ENCODE measurements around the gene STRBP.
"Not testable (repeated sequence)": the region's sequence is repeated elsewhere in the genome, so short reads cannot be mapped to it uniquely, and the experiment has no call there.

Gene STRBP

GRCh38 chr9:123267481-123268198, 746 bp downstream of the STRBP start:
- Mint-ChIP-seq H3K9me3 (no peaks in the 10 kb centered on the region), H3K27me3 (no peaks in the 10 kb centered on the region), H3K4me1 (ENCODE audit: low read depth) (peaks cover 42% of the 10 kb centered on the region), H3K36me3 (ENCODE audit: low read depth) (no peaks in the 10 kb centered on the region), H3K27ac (no peak overlapping the region), H3K4me3 (peak overlapping the region; percentile 73)

DNA sequence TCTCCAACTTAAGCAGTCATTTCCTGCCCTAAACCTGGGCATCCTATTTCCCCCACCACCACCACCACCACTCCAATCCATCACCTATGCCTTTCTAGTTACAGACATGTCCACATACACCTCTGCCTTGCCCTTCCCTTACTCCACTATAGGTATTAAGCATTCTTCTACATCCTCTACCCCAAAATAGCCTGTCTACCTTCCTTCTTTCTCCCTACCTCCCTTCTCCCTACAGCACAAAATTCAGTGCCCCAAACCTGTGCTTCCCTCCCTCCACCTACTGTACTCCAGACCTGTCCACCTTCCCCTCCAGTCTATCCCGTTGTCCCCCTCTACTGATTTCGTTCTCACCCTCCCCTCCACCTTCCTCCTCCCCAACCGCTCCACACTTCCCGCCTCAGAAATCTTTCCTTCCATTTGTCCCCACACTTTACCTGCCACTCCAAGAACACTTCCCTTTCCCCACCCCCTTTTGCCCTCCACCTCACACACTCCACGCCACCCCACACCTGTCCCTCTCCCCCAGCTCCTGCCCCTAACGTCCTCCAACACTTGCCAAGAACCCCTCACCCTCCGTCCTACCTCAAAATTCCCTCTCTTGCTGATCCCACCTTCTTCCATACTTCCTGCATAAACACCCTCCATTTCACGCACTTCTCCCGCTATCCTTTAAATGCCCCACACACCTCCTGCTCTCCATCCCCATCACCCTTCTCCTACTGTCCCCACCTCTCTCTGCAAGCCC, 1.6 kb downstream of the STRBP start:
- Mint-ChIP-seq H3K9me3 (no peaks in the 10 kb centered on the region), H3K4me1 (ENCODE audit: low read depth) (peaks cover 49% of the 10 kb centered on the region), H3K4me3 (peak overlapping the region; percentile 73), H3K27me3 (no peaks in the 10 kb centered on the region), H3K36me3 (ENCODE audit: low read depth) (no peaks in the 10 kb centered on the region), H3K27ac (no peak overlapping the region)

DNA sequence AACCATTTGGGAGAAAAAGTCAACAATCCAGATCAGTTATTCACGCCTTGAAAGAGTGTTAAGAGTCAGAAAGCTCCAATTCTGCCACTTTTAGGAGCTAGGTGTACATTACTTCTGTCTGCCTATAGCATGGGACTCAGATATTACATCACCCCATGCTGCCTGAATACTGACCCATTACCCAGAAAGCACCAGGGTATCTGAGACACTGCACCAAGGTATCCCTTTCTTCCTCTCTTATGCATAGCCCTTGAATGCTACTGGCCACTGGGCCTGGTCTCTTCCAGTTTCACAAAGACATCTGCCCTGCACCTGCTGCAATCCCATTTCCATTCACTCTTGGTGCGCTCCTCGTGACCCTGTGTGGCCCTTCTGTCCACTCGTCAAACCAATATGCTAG, 2.6 kb downstream of the STRBP start:
- Mint-ChIP-seq H3K27me3 (no peaks in the 10 kb centered on the region), H3K27ac (no peak overlapping the region), H3K4me1 (ENCODE audit: low read depth) (peaks cover 59% of the 10 kb centered on the region), H3K4me3 (peak overlapping the region; percentile 73), H3K36me3 (ENCODE audit: low read depth) (no peaks in the 10 kb centered on the region), H3K9me3 (no peaks in the 10 kb centered on the region)

GRCh38 chr9:123263227-123263626, 5.2 kb downstream of the STRBP start:
- Mint-ChIP-seq H3K4me1 (ENCODE audit: low read depth) (peaks cover 71% of the 10 kb centered on the region), H3K4me3 (no peak overlapping the region), H3K9me3 (no peaks in the 10 kb centered on the region), H3K36me3 (ENCODE audit: low read depth) (peaks cover 7% of the 10 kb centered on the region), H3K27ac (no peak overlapping the region), H3K27me3 (no peaks in the 10 kb centered on the region)

DNA sequence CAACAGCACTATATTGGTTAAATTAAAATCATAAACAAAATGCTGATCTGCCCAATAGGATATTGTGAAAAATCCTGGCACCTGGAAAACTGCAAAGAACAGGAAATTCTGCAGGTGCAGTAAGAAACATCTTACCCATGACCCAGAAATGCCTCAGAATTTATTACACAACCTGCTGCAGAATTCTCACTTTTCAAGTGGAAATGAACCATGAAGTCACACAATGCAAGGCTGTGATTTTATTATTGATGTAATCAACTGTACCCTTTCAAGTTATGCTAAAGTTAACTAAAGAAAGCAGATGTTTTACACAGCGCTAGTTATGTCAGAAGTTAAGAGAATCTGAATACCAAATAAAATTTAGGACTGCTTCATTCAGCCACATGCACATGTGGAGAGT, 6.0 kb downstream of the STRBP start:
- Mint-ChIP-seq H3K27ac (no peak overlapping the region), H3K27me3 (no peaks in the 10 kb centered on the region), H3K4me3 (no peak overlapping the region), H3K9me3 (no peaks in the 10 kb centered on the region), H3K4me1 (ENCODE audit: low read depth) (peaks cover 72% of the 10 kb centered on the region), H3K36me3 (ENCODE audit: low read depth) (peaks cover 8% of the 10 kb centered on the region)

DNA sequence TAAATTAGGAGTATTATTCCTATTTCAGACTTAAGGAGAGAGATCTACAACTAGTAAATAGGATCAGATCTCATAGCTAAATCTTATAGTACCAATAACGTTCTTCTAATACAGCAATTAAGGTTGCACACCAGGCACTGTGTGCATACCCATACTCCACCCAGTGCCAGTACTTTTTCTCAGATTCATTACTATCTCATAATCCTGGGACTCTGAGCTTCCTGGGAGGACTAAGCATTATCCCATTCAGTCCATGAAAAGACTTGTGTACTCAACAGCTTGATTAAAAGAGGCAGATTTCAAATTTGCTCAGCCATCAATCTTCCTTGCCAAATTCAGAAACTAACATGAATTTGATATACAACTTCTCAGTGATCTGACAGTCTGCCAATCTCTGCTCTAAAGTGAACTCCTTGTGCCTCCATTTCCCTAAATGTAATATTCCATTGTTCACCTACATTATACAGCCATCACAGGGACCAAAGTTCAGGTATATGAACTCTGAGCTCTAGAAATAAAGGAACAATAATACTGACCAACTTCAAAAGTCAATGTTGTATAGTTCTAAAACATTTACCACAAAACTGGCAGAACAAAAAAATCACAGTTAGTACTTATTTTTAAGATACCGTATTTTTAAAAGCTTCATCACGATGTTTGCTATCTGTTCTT, 7.2 kb downstream of the STRBP start:
- H3K36me3 Mint-ChIP-seq (ENCODE audit: low read depth), result peaks cover 12% of the 10 kb centered on the region
- H3K4me1 Mint-ChIP-seq (ENCODE audit: low read depth), result peaks cover 65% of the 10 kb centered on the region
- no peaks in the 10 kb centered on the region for H3K27me3 Mint-ChIP-seq
- no peak overlapping the region for H3K4me3 Mint-ChIP-seq
- no peak overlapping the region for H3K27ac Mint-ChIP-seq
- H3K9me3 Mint-ChIP-seq, result no peaks in the 10 kb centered on the region

DNA sequence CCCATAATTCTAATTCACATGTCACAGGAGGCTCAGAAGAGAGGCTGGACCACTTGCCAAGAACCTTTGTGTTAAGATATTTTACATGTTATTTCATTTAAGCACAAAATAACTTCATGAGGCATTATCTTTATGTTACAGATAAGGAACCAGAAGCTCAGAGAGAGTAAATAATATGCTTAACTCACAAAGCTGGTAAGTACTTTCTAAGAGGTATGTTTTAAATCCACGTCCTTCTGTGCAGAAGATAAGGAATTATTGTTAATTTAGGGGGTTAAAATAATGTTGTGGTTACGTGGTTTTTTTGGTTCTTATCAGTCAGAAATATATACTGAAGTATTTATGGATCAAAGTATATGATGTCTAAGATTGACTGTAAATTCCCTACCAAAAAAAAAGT, 8.0 kb downstream of the STRBP start:
- Mint-ChIP-seq H3K27ac (no peak overlapping the region), H3K27me3 (no peaks in the 10 kb centered on the region), H3K4me1 (ENCODE audit: low read depth) (peaks cover 57% of the 10 kb centered on the region), H3K36me3 (ENCODE audit: low read depth) (peaks cover 12% of the 10 kb centered on the region), H3K9me3 (no peaks in the 10 kb centered on the region), H3K4me3 (no peak overlapping the region)

GRCh38 chr9:123257276-123257675, 11.1 kb downstream of the STRBP start:
- Mint-ChIP-seq H3K36me3 (ENCODE audit: low read depth) (peaks cover 20% of the 10 kb centered on the region), H3K4me1 (ENCODE audit: low read depth) (peaks cover 50% of the 10 kb centered on the region), H3K27ac (no peak overlapping the region), H3K4me3 (no peak overlapping the region), H3K9me3 (no peaks in the 10 kb centered on the region), H3K27me3 (no peaks in the 10 kb centered on the region)

DNA sequence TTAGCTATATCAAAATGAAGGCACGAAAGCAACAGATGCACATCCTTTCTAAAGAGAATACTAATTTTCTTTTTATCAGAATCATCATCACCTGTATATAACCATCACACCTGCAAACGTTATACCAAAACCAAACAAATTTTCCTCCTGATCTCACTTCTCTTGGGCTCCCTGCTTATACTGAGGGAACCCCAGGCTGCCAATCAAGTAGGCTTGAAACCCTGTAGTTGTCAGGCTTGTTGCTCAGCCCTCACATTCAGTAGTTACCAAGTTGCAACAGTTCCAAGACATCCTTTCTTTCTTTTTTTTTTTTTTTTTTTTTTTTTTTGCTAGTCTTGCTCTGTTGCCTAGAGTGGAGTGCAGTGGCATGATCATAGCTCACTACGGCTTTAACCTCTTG, 12.7 kb downstream of the STRBP start:
- Mint-ChIP-seq H3K27ac (no peak overlapping the region), H3K36me3 (ENCODE audit: low read depth) (peaks cover 20% of the 10 kb centered on the region), H3K4me3 (no peak overlapping the region), H3K27me3 (no peaks in the 10 kb centered on the region), H3K4me1 (ENCODE audit: low read depth) (peaks cover 46% of the 10 kb centered on the region), H3K9me3 (no peaks in the 10 kb centered on the region)

DNA sequence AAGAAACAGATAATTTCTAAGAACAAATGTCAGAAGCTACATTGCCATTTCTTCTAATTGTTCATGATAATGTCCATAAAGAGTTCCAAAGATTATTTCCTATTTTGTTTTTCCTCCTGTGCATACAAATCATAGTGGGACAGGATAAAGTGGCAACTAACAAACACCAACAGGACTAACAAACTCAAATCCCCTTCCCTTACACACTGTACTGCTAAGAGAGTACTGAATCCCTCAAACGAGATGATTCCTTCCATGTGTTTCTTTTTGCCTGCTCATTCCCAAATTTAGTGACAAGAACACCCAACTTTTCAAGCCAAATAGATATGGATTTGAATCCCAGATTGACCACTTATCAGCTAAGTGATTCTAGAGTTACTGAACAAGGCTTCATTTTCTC, 15.2 kb downstream of the STRBP start:
- Mint-ChIP-seq H3K36me3 (ENCODE audit: low read depth) (peaks cover 13% of the 10 kb centered on the region), H3K27me3 (no peaks in the 10 kb centered on the region), H3K9me3 (no peaks in the 10 kb centered on the region), H3K4me3 (no peak overlapping the region), H3K4me1 (ENCODE audit: low read depth) (peaks cover 38% of the 10 kb centered on the region), H3K27ac (peak overlapping the region; percentile 8)

GRCh38 chr9:123251741-123252140, 16.6 kb downstream of the STRBP start:
- no peak overlapping the region for H3K27ac Mint-ChIP-seq
- H3K27me3 Mint-ChIP-seq, result no peaks in the 10 kb centered on the region
- no peak overlapping the region for H3K4me3 Mint-ChIP-seq
- H3K9me3 Mint-ChIP-seq, result no peaks in the 10 kb centered on the region
- peaks cover 47% of the 10 kb centered on the region for H3K4me1 Mint-ChIP-seq (ENCODE audit: low read depth)
- peaks cover 8% of the 10 kb centered on the region for H3K36me3 Mint-ChIP-seq (ENCODE audit: low read depth)

DNA sequence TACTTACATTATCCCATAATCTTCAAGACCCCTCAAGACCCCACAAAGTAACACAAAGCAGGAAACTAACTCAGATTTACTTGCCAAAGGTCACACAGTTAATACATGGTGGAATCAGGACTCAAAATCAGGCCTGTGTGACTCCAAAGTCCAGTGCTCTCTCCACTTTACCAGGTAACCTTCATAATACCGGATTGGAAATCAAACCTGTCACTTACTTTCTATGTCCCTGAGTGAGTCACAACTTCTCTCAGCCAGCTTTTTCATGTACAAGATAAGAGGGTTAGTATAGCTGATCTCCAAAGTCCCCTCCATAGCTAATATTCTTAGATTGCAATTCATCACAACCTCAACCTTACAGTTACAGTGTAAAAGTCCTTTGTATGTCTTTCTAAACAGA, 17.1 kb downstream of the STRBP start:
- no peak overlapping the region for H3K4me3 Mint-ChIP-seq
- no peaks in the 10 kb centered on the region for H3K9me3 Mint-ChIP-seq
- no peaks in the 10 kb centered on the region for H3K27me3 Mint-ChIP-seq
- H3K4me1 Mint-ChIP-seq (ENCODE audit: low read depth), result peaks cover 51% of the 10 kb centered on the region
- H3K27ac Mint-ChIP-seq, result no peak overlapping the region
- H3K36me3 Mint-ChIP-seq (ENCODE audit: low read depth), result peaks cover 8% of the 10 kb centered on the region

DNA sequence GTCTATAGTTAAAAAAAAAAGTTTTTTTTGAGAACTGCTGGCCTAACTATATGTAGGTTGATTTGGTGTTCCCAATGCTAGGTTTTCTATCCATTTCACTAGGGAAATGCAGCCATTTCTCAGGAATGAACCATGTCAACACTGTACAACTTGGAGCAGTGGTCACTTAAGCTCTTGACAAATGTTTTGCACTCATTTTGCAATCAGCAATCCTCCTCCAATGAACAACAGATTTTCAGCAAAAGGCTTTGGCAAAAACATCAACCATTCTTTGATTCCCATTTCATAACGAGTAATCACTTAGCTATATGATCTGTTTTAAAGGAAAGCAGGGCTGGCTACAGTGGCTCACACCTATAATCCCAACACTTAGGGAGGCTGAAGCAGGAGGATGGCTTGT, 17.9 kb downstream of the STRBP start:
- H3K27ac Mint-ChIP-seq, result no peak overlapping the region
- H3K4me3 Mint-ChIP-seq, result no peak overlapping the region
- H3K27me3 Mint-ChIP-seq, result no peaks in the 10 kb centered on the region
- H3K9me3 Mint-ChIP-seq, result no peaks in the 10 kb centered on the region
- peaks cover 59% of the 10 kb centered on the region for H3K4me1 Mint-ChIP-seq (ENCODE audit: low read depth)
- H3K36me3 Mint-ChIP-seq (ENCODE audit: low read depth), result peaks cover 8% of the 10 kb centered on the region

DNA sequence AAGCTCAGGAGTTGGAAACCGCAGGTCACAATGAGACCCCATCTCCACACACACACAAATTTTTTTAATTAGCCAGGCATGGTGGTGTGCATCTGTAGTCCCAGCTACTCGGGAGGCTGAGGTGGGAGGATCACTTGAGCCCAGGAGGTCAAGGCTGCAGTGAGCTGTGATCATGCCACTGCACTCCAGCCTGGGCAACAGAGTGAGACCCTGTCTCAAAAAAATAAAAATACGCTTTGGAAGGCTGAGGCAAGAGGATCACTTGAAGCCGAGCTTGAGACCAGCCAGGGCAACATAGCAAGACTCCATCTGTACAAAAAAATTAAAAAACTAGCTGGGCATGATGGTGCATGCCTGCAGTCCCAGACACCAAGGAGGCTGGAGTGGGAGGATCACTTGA, 19.2 kb downstream of the STRBP start:
- H3K9me3 Mint-ChIP-seq; H3K27me3 Mint-ChIP-seq; H3K36me3 Mint-ChIP-seq (ENCODE audit: low read depth); H3K27ac Mint-ChIP-seq; H3K4me3 Mint-ChIP-seq: not testable (repeated sequence)
- H3K4me1 Mint-ChIP-seq (ENCODE audit: low read depth), result peaks cover 72% of the 10 kb centered on the region

DNA sequence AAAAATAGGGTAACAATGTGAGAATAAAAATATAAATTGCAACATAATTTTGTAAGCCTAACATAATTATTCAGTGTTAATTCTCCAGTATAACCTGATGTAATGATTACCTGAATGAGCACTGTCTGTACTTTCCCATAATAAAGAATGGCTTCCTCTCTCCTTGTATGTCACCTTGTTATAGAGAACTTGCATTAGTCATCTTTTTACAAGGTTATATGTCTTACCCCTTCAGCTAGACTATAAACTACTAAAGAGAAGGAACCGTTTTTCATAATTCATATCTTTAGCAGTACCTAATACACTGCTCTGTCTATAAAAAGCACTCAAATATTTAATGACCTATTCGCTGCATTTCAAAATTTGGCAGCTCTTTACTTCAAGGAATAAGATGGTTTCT, 19.8 kb downstream of the STRBP start:
- peaks cover 75% of the 10 kb centered on the region for H3K4me1 Mint-ChIP-seq (ENCODE audit: low read depth)
- no peak overlapping the region for H3K4me3 Mint-ChIP-seq
- no peak overlapping the region for H3K27ac Mint-ChIP-seq
- no peaks in the 10 kb centered on the region for H3K27me3 Mint-ChIP-seq
- H3K36me3 Mint-ChIP-seq (ENCODE audit: low read depth), result peaks cover 5% of the 10 kb centered on the region
- H3K9me3 Mint-ChIP-seq, result no peaks in the 10 kb centered on the region

Measured in stimulated activated naive CD8-positive, alpha-beta T cell treated with anti-CD3 and anti-CD28 coated beads, Interleukin-15, Interleukin-2, amounts not matched to agents 100 ng/mL and 50 ng/mL, for 24 hours (primary cell).